ENCODE data around the gene TRAPPC12.

TRAPPC12 gene

DNA sequence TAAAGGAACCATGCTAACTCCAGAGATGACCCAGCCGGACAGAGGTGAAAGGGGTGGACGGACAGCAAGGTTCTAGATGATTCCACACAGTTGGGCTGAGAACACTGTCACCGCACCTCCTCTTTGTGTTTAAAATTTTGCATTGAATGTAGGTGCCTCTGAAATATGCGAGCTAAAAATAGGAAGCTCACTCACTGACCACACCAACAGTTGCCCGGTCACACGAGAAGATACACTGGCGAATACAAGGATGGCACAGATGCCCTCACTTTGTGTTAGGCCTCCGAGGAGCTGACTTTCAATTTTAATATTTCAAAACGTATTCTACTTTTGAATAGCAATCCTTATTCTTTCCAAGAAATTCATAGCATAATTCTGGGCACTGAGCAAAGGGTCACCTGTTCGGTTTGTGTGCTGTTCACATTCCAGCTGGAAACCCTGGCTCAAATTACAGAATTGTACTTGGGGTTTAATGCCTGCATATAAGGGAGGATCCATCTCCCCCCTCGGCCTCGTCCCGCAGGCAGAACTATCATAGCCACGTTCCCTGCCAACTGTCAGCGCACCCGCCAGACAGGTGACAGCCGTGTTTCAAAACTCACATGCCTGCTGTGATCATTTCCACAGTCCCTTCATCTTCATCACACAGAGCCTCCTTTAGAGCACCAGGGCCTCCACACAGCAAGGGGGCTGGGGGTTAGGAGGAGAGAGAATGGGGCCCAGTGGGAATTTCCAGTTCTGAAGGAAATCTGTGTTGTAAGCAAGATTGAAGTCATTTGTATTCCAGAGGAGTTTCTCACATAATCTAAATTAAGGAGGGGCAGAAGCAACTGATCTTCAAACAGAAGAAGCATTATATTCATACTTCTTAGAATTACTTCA lies 91.6 kb downstream of the TRAPPC12 start:
- no peak for DNase-seq

DNA sequence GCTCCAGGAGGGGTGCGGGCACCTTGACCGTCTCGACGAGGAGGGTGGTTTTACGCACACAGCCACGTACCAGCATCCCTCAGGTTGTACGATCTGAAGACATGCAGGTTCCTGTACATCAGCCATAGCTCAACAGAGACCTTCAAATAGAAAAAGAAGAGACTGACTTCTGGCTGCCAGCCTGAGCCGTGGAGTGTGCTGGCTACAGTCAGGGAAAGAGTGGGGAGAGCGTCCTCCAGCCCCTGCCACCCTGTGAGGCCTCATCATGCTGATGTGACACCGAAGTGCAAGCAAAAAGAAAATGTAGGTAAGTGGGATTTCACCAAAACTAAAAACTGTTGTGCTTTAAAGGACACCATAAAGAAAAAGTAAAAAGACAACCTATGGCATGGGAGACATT lies 92.8 kb downstream of the TRAPPC12 start:
- no peak for DNase-seq

DNA sequence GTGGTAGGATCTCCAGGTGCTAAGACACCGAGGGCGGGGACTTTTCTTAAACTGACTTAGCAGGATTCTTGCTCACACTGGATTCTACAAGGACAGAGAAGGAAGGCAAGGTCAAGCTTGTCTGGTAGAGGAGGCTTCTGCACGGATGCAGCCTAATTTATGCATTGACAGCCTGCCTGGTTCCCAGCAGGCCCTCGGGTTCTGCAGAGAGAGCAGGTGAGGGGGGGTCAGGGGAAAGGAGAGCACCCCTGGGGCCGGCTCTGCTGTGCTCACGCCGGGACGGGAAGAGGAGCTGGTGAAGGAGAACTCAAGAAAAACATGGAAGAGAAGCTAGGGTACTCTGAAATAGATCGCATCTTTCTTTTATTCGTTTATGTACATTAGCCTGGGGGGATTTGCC lies 93.5 kb downstream of the TRAPPC12 start:
- DNase-seq, result no peak

DNA sequence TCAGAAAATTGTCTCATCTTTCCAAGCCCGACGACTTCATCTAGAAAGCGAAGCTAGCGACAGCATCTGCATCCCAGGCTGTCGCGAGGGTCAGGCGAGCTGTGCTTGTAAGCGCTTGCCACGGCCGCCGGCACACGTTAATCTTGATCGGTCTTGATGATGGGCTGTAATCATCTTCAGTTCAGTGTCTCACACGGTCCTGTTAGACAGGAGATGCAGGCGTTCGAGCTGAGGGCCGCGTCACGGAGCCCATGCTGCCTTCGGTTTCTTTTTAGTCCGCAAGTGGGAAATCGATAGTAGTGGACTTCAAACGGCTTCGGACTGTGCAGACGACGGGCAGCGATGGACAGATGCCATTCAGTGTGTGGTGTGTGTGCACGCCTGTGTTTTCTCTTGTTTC lies 96.3 kb downstream of the TRAPPC12 start:
- DNase-seq, result no peak

GRCh38 chr2:3476321-3476984 lies 97.0 kb downstream of the TRAPPC12 start:
- no peak for DNase-seq

GRCh38 chr2:3476985-3477327 lies 97.5 kb downstream of the TRAPPC12 start:
- DNase-seq, result no peak

GRCh38 chr2:3478846-3479385 lies 99.4 kb downstream of the TRAPPC12 start:
- DNase-seq, result no peak

- no peak for DNase-seq
Measured at GRCh38 chr2:3479430-3480320, 100.2 kb downstream of the TRAPPC12 start.

- DNase-seq, result no peak
Measured at GRCh38 chr2:3480352-3481010, 101.0 kb downstream of the TRAPPC12 start.

GRCh38 chr2:3481011-3481400 lies 101.5 kb downstream of the TRAPPC12 start:
- DNase-seq, result no peak

DNA sequence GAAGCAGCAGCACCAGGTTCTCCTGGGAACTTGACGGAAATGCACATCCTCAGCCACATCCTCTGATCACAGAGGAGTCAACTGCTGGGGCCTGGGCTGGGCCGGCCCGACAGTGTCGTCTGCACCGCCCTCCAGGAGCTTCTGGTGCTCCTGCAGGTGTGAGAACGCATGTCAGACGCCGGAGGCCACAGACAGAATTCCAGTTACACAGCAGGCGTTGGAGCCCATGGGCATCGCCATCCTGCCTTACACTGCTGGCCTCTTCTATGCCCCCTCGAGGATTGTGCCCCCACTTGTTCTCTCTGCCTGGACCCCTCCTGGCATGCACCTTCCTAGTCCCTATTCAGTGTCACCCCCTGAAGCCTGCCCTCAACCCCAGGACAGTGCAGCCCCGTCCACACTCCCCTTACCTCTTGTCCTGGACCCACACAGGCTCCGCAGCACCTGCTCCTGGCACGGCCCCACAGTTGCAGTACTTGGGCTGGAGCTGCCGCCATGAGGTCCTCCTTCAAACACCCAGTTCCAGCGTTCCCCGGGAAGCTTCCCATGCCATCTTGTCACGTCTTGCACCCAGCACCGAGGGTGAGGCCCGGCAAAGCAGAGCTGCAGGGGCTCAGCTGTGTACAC lies 102.4 kb downstream of the TRAPPC12 start:
- DNase-seq, result no peak

DNA sequence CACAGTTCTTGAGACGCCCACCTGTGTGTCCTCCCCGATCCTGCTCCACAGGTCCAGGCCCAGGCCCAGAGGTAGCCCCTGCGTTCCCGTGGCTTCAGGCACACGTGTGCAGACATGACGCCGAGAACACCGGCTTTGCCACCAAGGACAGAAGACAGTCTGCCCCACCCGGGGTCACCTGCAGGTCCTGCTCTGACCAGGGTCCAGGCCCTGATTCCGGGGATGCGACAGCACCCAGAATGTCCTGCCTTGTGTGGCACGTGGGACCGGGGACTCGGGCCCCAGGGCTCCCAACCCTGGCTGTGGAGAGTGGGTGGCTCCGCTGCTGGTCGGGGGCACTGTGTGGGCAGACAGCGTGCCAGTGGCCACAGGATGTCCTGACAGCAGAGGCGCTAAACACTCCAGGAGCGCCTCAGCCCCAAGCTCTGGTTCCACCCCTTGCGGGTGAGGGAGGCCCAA lies 102.9 kb downstream of the TRAPPC12 start:
- DNase-seq, result no peak

GRCh38 chr2:3483227-3483985 lies 103.9 kb downstream of the TRAPPC12 start:
- no peak for DNase-seq

- no peak for DNase-seq
Measured at GRCh38 chr2:3483986-3484960, 104.8 kb downstream of the TRAPPC12 start.

DNA sequence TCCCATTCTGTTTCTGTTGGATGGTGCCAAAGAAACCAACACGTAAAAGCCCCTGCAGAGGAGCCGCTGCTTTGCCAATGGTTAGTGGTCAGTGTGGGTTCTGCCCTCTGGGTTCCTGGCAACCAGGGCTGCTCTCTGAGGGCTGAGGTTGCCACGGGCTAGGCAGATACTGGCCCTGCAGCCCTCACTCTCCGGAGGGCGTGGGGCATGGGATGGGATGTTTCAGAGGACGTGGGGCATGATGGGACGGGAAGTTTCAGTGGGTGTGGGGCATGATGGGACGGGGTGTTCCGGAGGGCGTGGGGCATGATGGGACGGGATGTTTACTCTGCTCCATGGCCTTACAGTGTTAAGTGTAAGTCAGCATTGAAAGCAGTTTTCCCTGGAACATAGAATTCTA lies 105.7 kb downstream of the TRAPPC12 start:
- DNase-seq, result no peak

DNA sequence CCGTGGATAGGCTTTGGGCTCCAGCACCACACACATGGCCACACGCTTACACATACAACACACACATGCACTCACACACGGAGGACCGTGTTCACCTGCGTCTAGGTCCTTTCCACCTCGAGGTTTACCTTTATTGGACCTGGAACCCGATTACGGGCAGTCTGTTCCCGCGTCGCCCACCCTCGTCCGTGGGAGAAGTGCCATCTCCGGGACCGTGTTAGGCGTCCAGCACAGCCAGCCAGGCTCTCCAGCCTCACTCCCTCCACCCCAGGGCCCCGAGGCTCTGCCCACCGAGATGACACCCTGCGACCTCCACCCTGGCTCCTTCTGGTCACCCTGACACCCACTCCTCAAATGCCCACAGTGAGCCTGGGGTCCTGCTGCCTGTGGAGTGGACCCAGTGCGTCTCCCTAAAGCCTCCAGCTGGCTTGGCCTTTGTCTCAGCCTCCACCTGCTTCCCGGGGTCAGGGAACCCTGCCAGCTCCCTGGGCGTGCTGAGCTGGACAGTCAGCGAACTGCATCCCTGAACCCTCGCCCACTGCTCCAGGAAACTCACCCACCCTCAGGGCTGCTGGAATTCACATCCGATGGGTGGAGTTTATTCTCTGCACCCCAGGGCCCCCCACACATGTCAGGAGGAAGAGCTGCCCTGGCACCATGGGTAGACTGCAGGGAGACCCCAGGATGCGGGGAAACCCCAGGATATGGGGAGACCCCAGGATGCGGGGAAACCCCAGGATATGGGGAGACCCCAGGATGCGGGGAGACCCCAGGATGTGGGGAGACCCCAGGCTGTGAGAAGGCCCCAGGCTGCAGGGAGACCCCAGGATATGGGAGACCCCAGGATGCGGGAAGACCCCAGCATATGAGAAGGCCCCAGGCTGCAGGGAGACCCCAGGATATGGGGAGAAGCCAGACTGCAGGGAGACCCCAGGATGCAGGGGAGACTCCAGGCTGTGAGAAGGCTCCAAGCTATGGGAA lies 106.8 kb downstream of the TRAPPC12 start:
- DNase-seq, result no peak

DNA sequence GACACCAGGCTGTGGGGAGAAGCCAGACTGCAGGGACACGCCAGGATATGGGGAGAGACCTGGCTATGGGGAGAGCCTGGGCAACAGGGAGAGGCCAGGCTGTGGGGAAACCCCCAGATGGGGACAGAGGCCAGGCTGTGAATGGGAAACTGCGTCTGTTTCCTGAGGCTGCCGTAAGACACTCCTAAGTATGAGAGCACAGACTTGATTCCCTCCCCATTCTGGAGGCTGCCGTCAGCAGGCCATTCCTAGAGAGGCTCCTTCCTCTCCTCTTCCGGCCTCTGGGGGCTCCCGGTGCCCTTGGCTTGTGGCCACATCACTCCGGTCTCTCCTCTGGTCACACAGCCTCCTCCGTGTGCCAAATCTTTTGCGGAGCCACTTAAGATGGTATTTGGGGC lies 107.5 kb downstream of the TRAPPC12 start:
- no peak for DNase-seq

GRCh38 chr2:3487432-3487831 lies 107.9 kb downstream of the TRAPPC12 start:
- DNase-seq, result no peak

GRCh38 chr2:3488061-3488531 lies 108.6 kb downstream of the TRAPPC12 start:
- no peak for DNase-seq

All from NCI-H524 treated with DMSO at 0.1 percent for 48 hours (cell line).